Measurements from ENCODE around the gene PXDN. TPM values are rescaled to one million over a fixed set of nuclear protein-coding genes. Genes with fewer than 3 reads are reported as not detected.

Gene PXDN
- total RNA-seq, 1 experiment from 2014 or later = 0.25 TPM

- intact Hi-C loops (cut with micrococcal nuclease; ENCODE audit: unreplicated experiment) = no loop called here
- H3K36me3 Mint-ChIP-seq (ENCODE audit: insufficient read depth, unreplicated experiment) = no peaks in the 10 kb centered on the region
- H3K27me3 ChIP-seq (replicated peaks; ENCODE audit: control insufficient read depth, insufficient read depth, low read length) = no peaks in the 10 kb centered on the region
- H3K4me3 ChIP-seq (ENCODE audit: low read depth, low read length) = no peak overlapping the region
- no peaks in the 10 kb centered on the region for H3K4me1 ChIP-seq
- no peak for TF ChIP-seq CTCF (IDR thresholded peaks at IDR 0.05; ENCODE audit: insufficient read depth in 1 of 2, low read depth in 1 of 2, low read length in 1 of 2, severe bottlenecking in 1 of 2, unreplicated experiment in 1 of 2)
- BruUV-seq (replicated peaks) = no TSS peak
- ChIA-PET POLR2A (no interaction called here), CTCF (no interaction called here)
- no peak overlapping the region for H3K27ac Mint-ChIP-seq (ENCODE audit: unreplicated experiment)
- H3K4me3 Mint-ChIP-seq (ENCODE audit: unreplicated experiment) = no peak overlapping the region
- H3K9me3 Mint-ChIP-seq (ENCODE audit: unreplicated experiment) = no peaks in the 10 kb centered on the region
- no peaks in the 10 kb centered on the region for H3K9me3 ChIP-seq
- H3K4me1 Mint-ChIP-seq (ENCODE audit: low read depth, unreplicated experiment) = no peaks in the 10 kb centered on the region
- H3K27me3 Mint-ChIP-seq (ENCODE audit: insufficient read depth, unreplicated experiment) = no peaks in the 10 kb centered on the region
- no peaks in the 10 kb centered on the region for H3K36me3 ChIP-seq (ENCODE audit: control insufficient read depth, insufficient read depth, low read length)
- no peak for DNase-seq
Measured at GRCh38 chr2:1595274-1595673, 149.0 kb downstream of the PXDN start.

- Mint-ChIP-seq H3K4me1 (ENCODE audit: low read depth, unreplicated experiment) (no peaks in the 10 kb centered on the region), H3K27ac (ENCODE audit: unreplicated experiment) (no peak overlapping the region), H3K36me3 (ENCODE audit: insufficient read depth, unreplicated experiment) (no peaks in the 10 kb centered on the region), H3K27me3 (ENCODE audit: insufficient read depth, unreplicated experiment) (no peaks in the 10 kb centered on the region), H3K9me3 (ENCODE audit: unreplicated experiment) (no peaks in the 10 kb centered on the region), H3K4me3 (ENCODE audit: unreplicated experiment) (no peak overlapping the region)
- intact Hi-C loops (cut with micrococcal nuclease; ENCODE audit: unreplicated experiment) = loop anchor here (5.0 kb wide), 1 partner anchor 158 kb away; no protein-coding TSS in a partner anchor
- no peaks in the 10 kb centered on the region for H3K9me3 ChIP-seq
- POLR2A ChIA-PET = interaction anchor here (0.6 kb wide), 1 partner anchor 62 kb away, joined by 6 read pairs; no protein-coding TSS in a partner anchor
- no TSS peak for BruUV-seq (replicated peaks)
- TF ChIP-seq CTCF (IDR thresholded peaks at IDR 0.05; ENCODE audit: insufficient read depth in 1 of 2, low read depth in 1 of 2, low read length in 1 of 2, severe bottlenecking in 1 of 2, unreplicated experiment in 1 of 2) = no peak
- H3K4me1 ChIP-seq = no peaks in the 10 kb centered on the region
- H3K36me3 ChIP-seq (ENCODE audit: control insufficient read depth, insufficient read depth, low read length) = no peaks in the 10 kb centered on the region
- H3K4me3 ChIP-seq (ENCODE audit: low read depth, low read length) = no peak overlapping the region
- no peaks in the 10 kb centered on the region for H3K27me3 ChIP-seq (replicated peaks; ENCODE audit: control insufficient read depth, insufficient read depth, low read length)
- CTCF ChIA-PET = no interaction called here
- no peak for DNase-seq
Measured at GRCh38 chr2:1594373-1595171, 149.7 kb downstream of the PXDN start.

GRCh38 chr2:1594123-1594372 lies 150.3 kb downstream of the PXDN start:
- Mint-ChIP-seq H3K27me3 (ENCODE audit: insufficient read depth, unreplicated experiment) (no peaks in the 10 kb centered on the region), H3K36me3 (ENCODE audit: insufficient read depth, unreplicated experiment) (no peaks in the 10 kb centered on the region), H3K27ac (ENCODE audit: unreplicated experiment) (no peak overlapping the region), H3K4me1 (ENCODE audit: low read depth, unreplicated experiment) (no peaks in the 10 kb centered on the region), H3K4me3 (ENCODE audit: unreplicated experiment) (no peak overlapping the region), H3K9me3 (ENCODE audit: unreplicated experiment) (no peaks in the 10 kb centered on the region)
- Histone ChIP-seq H3K27me3 (replicated peaks; ENCODE audit: control insufficient read depth, insufficient read depth, low read length) (no peaks in the 10 kb centered on the region), H3K4me3 (ENCODE audit: low read depth, low read length) (no peak overlapping the region), H3K36me3 (ENCODE audit: control insufficient read depth, insufficient read depth, low read length) (no peaks in the 10 kb centered on the region), H3K4me1 (no peaks in the 10 kb centered on the region), H3K9me3 (no peaks in the 10 kb centered on the region)
- ChIA-PET CTCF (no interaction called here), POLR2A (no interaction called here)
- no peak for TF ChIP-seq CTCF (IDR thresholded peaks at IDR 0.05; ENCODE audit: insufficient read depth in 1 of 2, low read depth in 1 of 2, low read length in 1 of 2, severe bottlenecking in 1 of 2, unreplicated experiment in 1 of 2)
- intact Hi-C loops (cut with micrococcal nuclease; ENCODE audit: unreplicated experiment) = loop anchor here (5.0 kb wide), 1 partner anchor 158 kb away; no protein-coding TSS in a partner anchor
- no TSS peak for BruUV-seq (replicated peaks)
- DNase-seq = no peak
